Mesenchymal stem cell (in vitro differentiated cells and primary cell): ENCODE results near the gene TMEM87A.

Experiments used
- DNase-seq: peaks from one replicate; pipeline ENCODE4 v3.0.0-alpha.2; 2013
- H2AFZ ChIP-seq: one replicate; pipeline ENCODE4 v1.6.1; 2013; ENCODE audit warnings: low read depth, mild to moderate bottlenecking, control low read depth, inconsistent platforms, low read length, moderate library complexity
- H2AK5ac ChIP-seq: 2 replicates; pipeline ENCODE4 v1.6.1; 2013; ENCODE audit warnings: low read length, moderate library complexity, mild to moderate bottlenecking, inconsistent platforms; ENCODE audit not compliant: severe bottlenecking
- H2BK120ac ChIP-seq: one replicate; pipeline ENCODE4 v1.6.1; 2013; ENCODE audit warnings: low read depth, mild to moderate bottlenecking, inconsistent platforms, low read length, moderate library complexity
- H2BK12ac ChIP-seq, 2 experiments: one replicate each; pipeline ENCODE4 v1.6.1; 2013; ENCODE audit warnings: inconsistent platforms in 2 of 2, low read length in 2 of 2, mild to moderate bottlenecking in 2 of 2, moderate library complexity in 2 of 2, control low read depth in 1 of 2
- H2BK15ac ChIP-seq: one replicate; pipeline ENCODE4 v1.6.1; 2013; ENCODE audit warnings: mild to moderate bottlenecking, low read depth, inconsistent platforms; ENCODE audit not compliant: poor library complexity, severe bottlenecking
- H2BK5ac ChIP-seq: 2 replicates; pipeline ENCODE4 v1.6.1; 2013; ENCODE audit warnings: low read depth, mild to moderate bottlenecking, low read length, control low read depth, inconsistent platforms; ENCODE audit not compliant: poor library complexity, severe bottlenecking
- H3K14ac ChIP-seq, 2 experiments: one replicate each; pipeline ENCODE4 v1.6.1; 2013; ENCODE audit warnings: inconsistent platforms in 2 of 2, low read length in 2 of 2, control low read depth in 1 of 2, mild to moderate bottlenecking in 1 of 2, moderate library complexity in 1 of 2
- H3K18ac ChIP-seq, 2 experiments: one replicate each; pipeline ENCODE4 v1.6.1; 2013; ENCODE audit warnings: inconsistent platforms in 2 of 2, low read length in 2 of 2, control low read depth in 1 of 2, low read depth in 1 of 2, mild to moderate bottlenecking in 1 of 2
- H3K23ac ChIP-seq, 2 experiments: one replicate each; pipeline ENCODE4 v1.6.1; 2013; ENCODE audit warnings: inconsistent platforms in 2 of 2, low read length in 2 of 2, mild to moderate bottlenecking in 2 of 2, moderate library complexity in 2 of 2, control low read depth in 1 of 2
- H3K27ac ChIP-seq: 2 replicates; pipeline ENCODE4 v1.5.1; 2013; ENCODE audit warnings: mild to moderate bottlenecking, moderate library complexity, low read length, control low read depth, inconsistent platforms; ENCODE audit not compliant: poor library complexity, severe bottlenecking
- H3K27me3 ChIP-seq, 2 experiments: 2 replicates each; pipeline versions ENCODE4 v1.6.1 to v1.7.0; 2013; ENCODE audit warnings: low read length in 2 of 2, mild to moderate bottlenecking in 2 of 2, moderate library complexity in 2 of 2, control low read depth in 1 of 2, inconsistent platforms in 1 of 2; ENCODE audit not compliant: control insufficient read depth in 1 of 2, insufficient read depth in 1 of 2
- H3K36me3 ChIP-seq, 2 experiments: 2 replicates each; pipeline versions ENCODE4 v1.6.1 to v1.7.0; 2013; ENCODE audit warnings: low read length in 2 of 2, control low read depth in 1 of 2, inconsistent platforms in 1 of 2, low read depth in 1 of 2, mild to moderate bottlenecking in 1 of 2; ENCODE audit not compliant: insufficient read depth in 2 of 2, control insufficient read depth in 1 of 2
- H3K4ac ChIP-seq, 2 experiments: one replicate each; pipeline ENCODE4 v1.6.1; 2013; ENCODE audit warnings: inconsistent platforms in 2 of 2, low read length in 2 of 2, mild to moderate bottlenecking in 2 of 2, moderate library complexity in 2 of 2, control low read depth in 1 of 2, low read depth in 1 of 2
- H3K4me1 ChIP-seq: 2 replicates; pipeline ENCODE4 v1.6.1; 2013; ENCODE audit warnings: low read depth, low read length, control low read depth; ENCODE audit not compliant: control insufficient read depth, insufficient read depth
- H3K4me2 ChIP-seq: 2 replicates; pipeline ENCODE4 v1.6.1; 2013; ENCODE audit warnings: low read length, mild to moderate bottlenecking, inconsistent platforms; ENCODE audit not compliant: poor library complexity, severe bottlenecking
- H3K4me3 ChIP-seq, 2 experiments: 2 replicates each; pipeline versions ENCODE4 v1.5.1 to v1.7.0; 2013; ENCODE audit warnings: low read length in 2 of 2, mild to moderate bottlenecking in 2 of 2, control low read depth in 1 of 2, low read depth in 1 of 2; ENCODE audit not compliant: insufficient read depth in 1 of 2
- H3K79me1 ChIP-seq: replicated peaks from 2 replicates; pipeline ENCODE4 v1.6.1; 2013; ENCODE audit warnings: mild to moderate bottlenecking, control low read depth, low read length, inconsistent platforms; ENCODE audit not compliant: poor library complexity, severe bottlenecking
- H3K9ac ChIP-seq: 2 replicates; pipeline ENCODE4 v1.7.0; 2013; ENCODE audit warnings: mild to moderate bottlenecking, low read length, moderate library complexity
- H3K9me3 ChIP-seq: 2 replicates; pipeline ENCODE4 v1.7.0; 2013; ENCODE audit warnings: mild to moderate bottlenecking, low read length; ENCODE audit not compliant: control insufficient read depth
- H4K8ac ChIP-seq: one replicate; pipeline ENCODE4 v1.6.1; 2013; ENCODE audit warnings: inconsistent platforms, mild to moderate bottlenecking, low read length, moderate library complexity
- H4K91ac ChIP-seq: one replicate; pipeline ENCODE4 v1.6.1; 2013; ENCODE audit warnings: mild to moderate bottlenecking, low read length, inconsistent platforms
- WGBS: methylation state at CpG from one replicate; pipeline ENCODE4 v1.1.7; 2013; ENCODE audit warnings: mixed read lengths; 5-methylcytosine and 5-hydroxymethylcytosine counted together

TMEM87A gene

DNA sequence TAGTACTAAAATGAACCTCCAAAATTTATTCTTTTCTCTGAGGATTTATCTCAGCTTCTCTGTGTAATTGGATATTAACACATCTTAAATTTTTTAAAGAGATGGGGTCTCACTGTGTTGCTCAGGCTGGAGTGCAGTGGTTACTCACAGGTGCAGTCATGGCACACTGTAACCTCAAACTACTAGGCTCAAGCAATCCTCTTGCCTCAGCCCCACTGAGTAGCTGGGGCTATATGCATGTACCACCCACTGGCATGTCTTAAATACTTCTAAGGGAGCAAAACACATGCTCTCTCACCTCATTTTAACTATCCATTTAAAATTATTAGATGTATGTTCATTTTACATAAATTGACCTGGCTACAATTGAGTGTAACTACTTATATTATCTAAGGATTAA, 11.3 kb upstream of the TMEM87A start:
- H3K18ac ChIP-seq = no peak overlapping the region
- H2AK5ac ChIP-seq = no peak overlapping the region
- H3K27me3 ChIP-seq = no peaks in the 10 kb centered on the region
- H3K23ac ChIP-seq = no peak overlapping the region
- peaks cover 0 to 79% of the 10 kb centered on the region in 2 experiments for H3K36me3 ChIP-seq
- DNase-seq = no peak
- no peaks in the 10 kb centered on the region for H3K4me1 ChIP-seq
- no peak overlapping the region for H3K4me2 ChIP-seq
- no peaks in the 10 kb centered on the region for H3K79me1 ChIP-seq
- no peak overlapping the region for H2BK5ac ChIP-seq
- H2BK120ac ChIP-seq = no peak overlapping the region
- H3K4ac ChIP-seq = no peak overlapping the region
- H2BK12ac ChIP-seq = no peak overlapping the region
- no peak overlapping the region for H3K14ac ChIP-seq
- no peak overlapping the region for H3K27ac ChIP-seq
- no peak overlapping the region for H2BK15ac ChIP-seq
- H3K9me3 ChIP-seq = no peaks in the 10 kb centered on the region
- no peak overlapping the region for H3K4me3 ChIP-seq
- no peak overlapping the region for H2AFZ ChIP-seq
- H4K91ac ChIP-seq = no peak overlapping the region
- H3K9ac ChIP-seq = no peak overlapping the region
- no peak overlapping the region for H4K8ac ChIP-seq

DNA sequence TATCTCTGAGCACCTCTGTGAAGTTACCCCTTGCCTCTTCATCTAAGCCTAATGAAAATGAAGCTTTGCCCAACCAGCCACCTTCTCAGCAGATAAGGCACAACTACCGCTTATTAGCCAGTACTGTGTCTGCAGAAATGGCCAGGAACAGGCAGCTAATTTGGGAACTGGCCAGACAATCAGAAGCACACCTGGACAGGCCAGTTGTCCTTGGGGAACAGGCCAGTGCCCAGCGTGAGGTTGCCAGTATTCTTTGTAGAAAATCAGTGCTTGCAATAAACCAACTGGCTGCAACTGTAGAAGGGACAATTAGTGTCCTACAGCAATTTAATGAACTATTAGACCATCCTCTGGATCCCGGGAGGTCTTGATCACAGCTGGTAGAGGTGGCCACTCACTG, 10.4 kb upstream of the TMEM87A start:
- Histone ChIP-seq H3K36me3 (peaks cover 0 to 79% of the 10 kb centered on the region in 2 experiments), H2BK5ac (no peak overlapping the region), H3K4me2 (no peak overlapping the region), H2BK15ac (no peak overlapping the region), H3K4me3 (no peak overlapping the region), H2AFZ (no peak overlapping the region), H3K9me3 (no peaks in the 10 kb centered on the region), H2AK5ac (no peak overlapping the region), H3K27me3 (no peaks in the 10 kb centered on the region), H3K9ac (no peak overlapping the region), H3K4me1 (no peaks in the 10 kb centered on the region), H3K14ac (no peak overlapping the region), H2BK120ac (no peak overlapping the region), H4K8ac (no peak overlapping the region), H3K4ac (no peak overlapping the region), H4K91ac (no peak overlapping the region), H2BK12ac (no peak overlapping the region), H3K79me1 (no peaks in the 10 kb centered on the region), H3K27ac (no peak overlapping the region), H3K18ac (no peak overlapping the region), H3K23ac (no peak overlapping the region)
- 91% methylated on average over 3 of the region's 3 CpGs for WGBS
- DNase-seq = no peak

DNA sequence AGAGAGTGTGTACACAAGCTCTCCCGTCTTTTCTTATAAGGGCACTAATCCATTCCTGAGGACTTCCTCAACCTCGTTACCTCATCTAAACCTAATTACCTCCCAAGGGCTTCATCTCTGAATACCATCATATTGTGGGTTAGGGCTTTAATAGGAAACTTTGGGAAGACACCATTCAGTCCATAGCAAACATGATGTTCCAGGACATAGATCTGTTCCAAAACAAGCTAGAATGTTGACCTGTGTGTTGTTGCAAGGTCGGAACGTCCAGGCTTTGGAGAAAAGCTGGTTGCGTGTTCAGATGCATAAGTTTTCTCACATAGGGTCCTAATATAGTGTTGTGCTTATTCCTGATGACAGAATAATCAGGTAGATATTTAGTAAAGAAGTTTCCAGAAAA, 9.7 kb upstream of the TMEM87A start:
- 64% methylated on average over 3 of the region's 5 CpGs for WGBS
- Histone ChIP-seq H2AK5ac (no peak overlapping the region), H3K9ac (no peak overlapping the region), H2BK12ac (no peak overlapping the region), H3K4me2 (no peak overlapping the region), H2BK5ac (no peak overlapping the region), H4K8ac (no peak overlapping the region), H3K36me3 (peaks cover 0 to 79% of the 10 kb centered on the region in 2 experiments), H3K23ac (no peak overlapping the region), H2BK120ac (peak overlapping the region; percentile 49), H3K4me3 (no peak overlapping the region), H3K14ac (no peak overlapping the region), H3K4me1 (no peaks in the 10 kb centered on the region), H2AFZ (no peak overlapping the region), H3K27me3 (no peaks in the 10 kb centered on the region), H3K4ac (no peak overlapping the region), H3K79me1 (no peaks in the 10 kb centered on the region), H3K27ac (no peak overlapping the region), H4K91ac (no peak overlapping the region), H3K9me3 (no peaks in the 10 kb centered on the region), H2BK15ac (no peak overlapping the region), H3K18ac (no peak overlapping the region)
- DNase-seq = no peak

DNA sequence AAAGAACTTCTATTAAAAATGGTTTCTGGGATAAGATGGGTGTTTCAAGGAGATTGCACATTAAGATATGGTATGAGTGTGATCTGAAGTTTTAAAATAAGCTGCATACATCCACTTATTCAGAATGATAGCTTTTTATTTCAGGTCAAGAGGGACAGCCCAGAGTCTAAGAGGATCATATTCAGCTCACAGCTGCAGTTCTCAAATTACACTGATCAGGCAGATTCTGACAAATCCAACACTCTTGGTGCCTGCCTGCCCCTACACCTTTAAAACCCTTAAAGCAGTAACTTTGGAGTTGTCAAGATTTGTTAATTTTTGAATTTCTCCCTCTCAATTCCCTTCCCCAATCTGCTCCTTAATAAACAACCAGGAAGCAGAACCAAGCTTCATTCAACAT, 9.1 kb upstream of the TMEM87A start:
- Histone ChIP-seq H3K23ac (no peak overlapping the region), H3K18ac (no peak overlapping the region), H2BK15ac (no peak overlapping the region), H3K9me3 (no peaks in the 10 kb centered on the region), H2BK12ac (no peak overlapping the region), H3K4me1 (no peaks in the 10 kb centered on the region), H4K8ac (no peak overlapping the region), H3K27me3 (no peaks in the 10 kb centered on the region), H3K79me1 (no peaks in the 10 kb centered on the region), H3K14ac (no peak overlapping the region), H2AK5ac (no peak overlapping the region), H3K4me2 (no peak overlapping the region), H2AFZ (no peak overlapping the region), H4K91ac (no peak overlapping the region), H3K4me3 (no peak overlapping the region), H3K27ac (no peak overlapping the region), H3K9ac (no peak overlapping the region), H3K36me3 (peaks cover 0 to 75% of the 10 kb centered on the region in 2 experiments), H2BK5ac (no peak overlapping the region), H2BK120ac (no peak overlapping the region), H3K4ac (no peak overlapping the region)
- DNase-seq = no peak
